Measurements from ENCODE around the gene SCO2. TPM values are rescaled to one million over a fixed set of nuclear protein-coding genes. Genes with fewer than 3 reads are reported as not detected.

The SCO2 gene
- total and polyA plus RNA-seq, 2 of the 13 experiments (the other 11 are each of a cell fraction or from before 2014, with no cell fraction given), result 0.32 to 3.7 TPM

- TF ChIP-seq ZBTB4 (CRISPR knock-in tag; IDR thresholded peaks at IDR 0.05; ENCODE audit: borderline replicate concordance) (no peak; the same call in 1 of the 2 replicates), ZNF30 (CRISPR knock-in tag; IDR thresholded peaks at IDR 0.05) (no peak), ZNF34 (CRISPR knock-in tag; IDR thresholded peaks at IDR 0.05; ENCODE audit: borderline replicate concordance) (no peak), HDAC6 (IDR thresholded peaks at IDR 0.05; ENCODE audit: low read depth, low read length) (no peak), ATRX (CRISPR knock-in tag; IDR thresholded peaks at IDR 0.05; ENCODE audit: borderline replicate concordance) (no peak), ZNF564 (CRISPR knock-in tag; IDR thresholded peaks at IDR 0.05) (no peak), ETV5 (CRISPR knock-in tag; IDR thresholded peaks at IDR 0.05; ENCODE audit: borderline replicate concordance) (peak; percentile 93), GZF1 (CRISPR knock-in tag; IDR thresholded peaks at IDR 0.05) (no peak), SMAD1 (CRISPR knock-in tag; IDR thresholded peaks at IDR 0.05; ENCODE audit: borderline replicate concordance, low read depth) (no peak), HNRNPL (IDR thresholded peaks at IDR 0.05; ENCODE audit: low read depth, low read length) (no peak), KAT8 (CRISPR knock-in tag; IDR thresholded peaks at IDR 0.05) (peak; percentile 79), MIXL1 (CRISPR knock-in tag; IDR thresholded peaks at IDR 0.05) (no peak), ZNF276 (CRISPR knock-in tag; IDR thresholded peaks at IDR 0.05; ENCODE audit: low read depth) (peak; percentile 71; the same call in 1 of the 2 replicates), SRY (CRISPR knock-in tag; IDR thresholded peaks at IDR 0.05) (peak; percentile 67; the same call in 1 of the 2 replicates), ZNF18 (CRISPR knock-in tag; IDR thresholded peaks at IDR 0.05; ENCODE audit: insufficient replicate concordance) (no peak), ZNF44 (CRISPR knock-in tag; IDR thresholded peaks at IDR 0.05) (no peak), MAFK (conservative IDR thresholded peaks at IDR 0.05 in 1 of 2, IDR thresholded peaks at IDR 0.05 in 1 of 2; ENCODE audit: low read length in 2 of 2) (no peak)
- TF ChIP-seq, protein P1, sequence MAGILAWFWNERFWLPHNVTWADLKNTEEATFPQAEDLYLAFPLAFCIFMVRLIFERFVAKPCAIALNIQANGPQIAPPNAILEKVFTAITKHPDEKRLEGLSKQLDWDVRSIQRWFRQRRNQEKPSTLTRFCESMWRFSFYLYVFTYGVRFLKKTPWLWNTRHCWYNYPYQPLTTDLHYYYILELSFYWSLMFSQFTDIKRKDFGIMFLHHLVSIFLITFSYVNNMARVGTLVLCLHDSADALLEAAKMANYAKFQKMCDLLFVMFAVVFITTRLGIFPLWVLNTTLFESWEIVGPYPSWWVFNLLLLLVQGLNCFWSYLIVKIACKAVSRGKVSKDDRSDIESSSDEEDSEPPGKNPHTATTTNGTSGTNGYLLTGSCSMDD (CRISPR knock-in tag; IDR thresholded peaks at IDR 0.05), result no peak
Observed at GRCh38 chr22:50562523-50563412, 37.4 kb upstream of the SCO2 start, which contains the start of gene SYCE3 (continued).

Measured in HepG2 (cell line).